DND-41 (cell line): ENCODE measurements around the gene ANKRD11.

ENCODE experiments used
- EZH2 ChIP-seq: IDR thresholded peaks from 3 replicates; pipeline ENCODE4 v1.6.1; 2012; ENCODE audit warnings: borderline replicate concordance, low read depth, mild to moderate bottlenecking, moderate library complexity, low read length, inconsistent platforms; ENCODE audit not compliant: severe bottlenecking
- TF ChIP-seq, protein P1 (sequence below): IDR thresholded peaks from 2 replicates; pipeline ENCODE4 v1.5.1; 2012; ENCODE audit warnings: borderline replicate concordance, low read length, moderate library complexity, mild to moderate bottlenecking; ENCODE audit not compliant: poor library complexity, severe bottlenecking; ENCODE audit errors: extremely low read depth

DNA sequence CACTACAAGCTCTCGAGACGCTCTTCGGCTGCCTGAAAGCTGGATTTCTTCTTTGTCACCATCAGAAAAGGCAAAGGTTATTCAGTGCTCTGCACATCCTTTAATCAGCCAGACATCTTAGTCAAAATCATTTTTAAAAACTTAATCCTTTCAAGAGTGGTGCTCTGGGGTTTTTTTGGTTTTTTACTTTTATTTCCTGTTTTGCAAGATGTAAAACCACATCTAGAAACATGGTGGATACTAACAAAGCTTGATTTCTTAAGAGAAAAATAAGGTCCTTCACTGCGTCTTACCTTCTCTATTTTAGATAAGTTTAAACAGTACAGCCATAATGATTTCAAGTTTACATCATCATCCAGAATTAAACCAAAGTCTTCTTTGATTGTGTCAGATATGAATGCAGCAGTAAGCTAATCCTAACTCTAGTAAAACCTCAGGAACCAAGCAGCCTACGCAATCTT is 6.3 kb downstream of the ANKRD11 start:
- TF ChIP-seq, protein P1, sequence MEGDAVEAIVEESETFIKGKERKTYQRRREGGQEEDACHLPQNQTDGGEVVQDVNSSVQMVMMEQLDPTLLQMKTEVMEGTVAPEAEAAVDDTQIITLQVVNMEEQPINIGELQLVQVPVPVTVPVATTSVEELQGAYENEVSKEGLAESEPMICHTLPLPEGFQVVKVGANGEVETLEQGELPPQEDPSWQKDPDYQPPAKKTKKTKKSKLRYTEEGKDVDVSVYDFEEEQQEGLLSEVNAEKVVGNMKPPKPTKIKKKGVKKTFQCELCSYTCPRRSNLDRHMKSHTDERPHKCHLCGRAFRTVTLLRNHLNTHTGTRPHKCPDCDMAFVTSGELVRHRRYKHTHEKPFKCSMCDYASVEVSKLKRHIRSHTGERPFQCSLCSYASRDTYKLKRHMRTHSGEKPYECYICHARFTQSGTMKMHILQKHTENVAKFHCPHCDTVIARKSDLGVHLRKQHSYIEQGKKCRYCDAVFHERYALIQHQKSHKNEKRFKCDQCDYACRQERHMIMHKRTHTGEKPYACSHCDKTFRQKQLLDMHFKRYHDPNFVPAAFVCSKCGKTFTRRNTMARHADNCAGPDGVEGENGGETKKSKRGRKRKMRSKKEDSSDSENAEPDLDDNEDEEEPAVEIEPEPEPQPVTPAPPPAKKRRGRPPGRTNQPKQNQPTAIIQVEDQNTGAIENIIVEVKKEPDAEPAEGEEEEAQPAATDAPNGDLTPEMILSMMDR, result no peak
- no peak for TF ChIP-seq EZH2
